PC-3 (cell line): ENCODE data around the gene PDZRN3. TPM values are rescaled to one million over a fixed set of nuclear protein-coding genes. Genes with fewer than 3 reads are reported as not detected.

Experiments used
- ATAC-seq: fragments of 200-7000 bp; cut with Tn5 transposase; 2 replicates; pipeline ENCODE4 v1.9.1; 2020; ENCODE audit warnings: mild to moderate bottlenecking, moderate library complexity
- BruUV-seq: library from RNA; stranded (reverse); fragments of 400-500 nt; replicated peaks from 2 replicates; lab custom pipeline; 2021; lab: Mats Ljungman, UMichigan
- CTCF ChIA-PET: fragments of 300-600 bp; sonication (Branson Sonifier 250); formaldehyde crosslinking; loops from one replicate; lab custom pipeline; 2022; ENCODE audit warnings: antibody characterized with exemption; lab: Charles Lee
- POLR2A ChIA-PET: fragments of 300-600 bp; sonication (Branson Sonifier 250); formaldehyde crosslinking; loops from one replicate; lab custom pipeline; 2022; ENCODE audit warnings: antibody characterized with exemption; ENCODE audit not compliant: unreplicated experiment; lab: Charles Lee
- DNase-seq: peaks from one replicate; pipeline ENCODE4 v3.0.0-alpha.2; 2015
- H2AFZ ChIP-seq: fragments of 300-600 bp; sonication (generic); 2 replicates; pipeline ENCODE4 v1.6.0; 2016; ENCODE audit warnings: antibody characterized with exemption, low read length
- H3F3A ChIP-seq: fragments of 300-600 bp; sonication (generic); one replicate; pipeline ENCODE4 v1.6.0; 2017; ENCODE audit warnings: antibody characterized with exemption, low read length, control low read depth, mild to moderate bottlenecking; ENCODE audit not compliant: unreplicated experiment
- H3K27ac ChIP-seq: fragments of 300-600 bp; sonication (generic); 2 replicates; pipeline ENCODE4 v1.5.1; 2016; ENCODE audit warnings: mild to moderate bottlenecking, low read length
- H3K27me3 ChIP-seq: fragments of 300-600 bp; sonication (generic); 2 replicates; pipeline ENCODE4 v1.6.1; 2016; ENCODE audit warnings: low read length, mixed read lengths
- H3K36me3 ChIP-seq: fragments of 300-600 bp; sonication (generic); 2 replicates; pipeline ENCODE4 v1.6.1; 2016; ENCODE audit warnings: low read depth, mixed run types, low read length, mixed read lengths
- H3K4me1 ChIP-seq: fragments of 300-600 bp; sonication (generic); 2 replicates; pipeline ENCODE4 v1.5.1; 2016; ENCODE audit warnings: low read length; ENCODE audit not compliant: insufficient read depth
- H3K4me2 ChIP-seq: fragments of 300-600 bp; sonication (generic); 2 replicates; pipeline ENCODE4 v1.6.0; 2016; ENCODE audit warnings: low read length
- H3K4me3 ChIP-seq: fragments of 300-600 bp; sonication (generic); 2 replicates; pipeline ENCODE4 v1.5.1; 2016; ENCODE audit warnings: mild to moderate bottlenecking, low read length, mixed read lengths
- H3K79me2 ChIP-seq: fragments of 300-600 bp; sonication (generic); 2 replicates; pipeline ENCODE4 v1.6.1; 2017; ENCODE audit warnings: low read length, mixed read lengths
- H3K9ac ChIP-seq: fragments of 300-600 bp; sonication (generic); 2 replicates; pipeline ENCODE4 v1.6.0; 2016; ENCODE audit warnings: mild to moderate bottlenecking, low read length
- H3K9me2 ChIP-seq: fragments of 300-600 bp; sonication (generic); replicated peaks from 2 replicates; pipeline ENCODE4 v1.6.1; 2016; ENCODE audit warnings: mixed run types, low read length, mixed read lengths
- H3K9me3 ChIP-seq: fragments of 300-600 bp; sonication (generic); 2 replicates; pipeline ENCODE4 v1.6.1; 2016; ENCODE audit warnings: low read length, mixed read lengths
- H4K20me1 ChIP-seq: fragments of 300-600 bp; sonication (generic); 2 replicates; pipeline ENCODE4 v1.6.1; 2016; ENCODE audit warnings: low read length, mixed read lengths
- CTCF ChIP-seq: fragments of 300-600 bp; sonication (generic); conservative IDR thresholded peaks from 2 replicates; pipeline ENCODE4 v1.5.1; 2017; ENCODE audit warnings: antibody characterized with exemption, low read depth, mild to moderate bottlenecking, low read length
- EZH2 ChIP-seq: fragments of 300-600 bp; sonication (generic); IDR thresholded peaks from one replicate; pipeline ENCODE4 v1.6.1; 2017; ENCODE audit warnings: antibody characterized with exemption, mild to moderate bottlenecking, low read length; ENCODE audit not compliant: unreplicated experiment
- EZH2phosphoT487 ChIP-seq: fragments of 300-600 bp; sonication (generic); IDR thresholded peaks from 2 replicates; pipeline ENCODE4 v1.6.1; 2018; ENCODE audit warnings: mild to moderate bottlenecking, antibody characterized with exemption, low read length, borderline replicate concordance
- intact Hi-C: fragments of 100-400 bp; cut with micrococcal nuclease; formaldehyde crosslinking; loops from 2 replicates; pipeline ENCODE4 v1.9.0; 2023
- total RNA-seq: library from RNA; depleted of rRNA; stranded (reverse); fragments of >200 nt; gene quantifications from 2 replicates; pipeline ENCODE4 v1.2.3, GENCODE V29; 2014

Gene PDZRN3
- total RNA-seq, 1 experiment from 2014 or later = not detected

DNA sequence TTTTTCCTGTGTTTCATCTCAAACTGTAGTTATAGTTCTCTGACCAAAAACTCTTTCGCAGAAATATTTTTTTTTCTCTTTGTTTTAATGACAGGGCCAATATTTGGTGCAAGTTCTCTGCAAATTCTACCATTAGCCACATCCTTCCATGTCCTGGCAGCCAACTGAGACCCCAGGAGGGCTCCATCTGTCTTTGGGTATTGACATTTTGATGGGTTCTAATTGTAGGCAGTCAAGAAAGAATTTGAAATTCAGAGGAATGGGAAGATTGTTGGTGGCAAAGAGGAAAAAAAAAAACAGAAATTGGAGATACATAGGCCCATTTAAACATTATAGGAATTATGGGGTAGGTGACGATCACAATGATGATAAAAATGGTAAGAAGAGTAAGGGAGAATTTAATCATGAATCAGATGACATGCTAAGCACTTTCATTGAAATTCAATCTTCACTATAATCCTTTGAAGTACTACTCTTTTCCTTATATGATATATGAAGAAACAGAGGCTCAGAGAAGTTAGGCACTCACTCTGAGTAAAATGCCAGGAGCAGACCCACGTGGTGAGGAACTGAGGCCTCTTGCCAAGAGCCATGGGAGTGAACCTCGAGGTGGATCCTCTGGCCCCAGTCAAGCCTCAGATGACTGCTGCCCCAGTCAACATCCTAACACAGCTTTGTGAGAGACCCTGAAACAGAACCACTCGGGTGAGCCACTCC is 151.4 kb downstream of the PDZRN3 start:
- CTCF ChIA-PET = no interaction called here
- no peaks in the 10 kb centered on the region for H3K36me3 ChIP-seq
- H3K27ac ChIP-seq = no peak overlapping the region
- H4K20me1 ChIP-seq = no peaks in the 10 kb centered on the region
- no peaks in the 10 kb centered on the region for H3K4me1 ChIP-seq
- POLR2A ChIA-PET = no interaction called here
- H3K9ac ChIP-seq = no peak overlapping the region
- H3K4me3 ChIP-seq = no peak overlapping the region
- ATAC-seq = no peak
- H3K9me3 ChIP-seq = no peaks in the 10 kb centered on the region
- no peak overlapping the region for H2AFZ ChIP-seq
- H3K4me2 ChIP-seq = no peak overlapping the region
- TF ChIP-seq EZH2 (no peak), EZH2phosphoT487 (no peak), CTCF (no peak)
- no peak for DNase-seq
- no TSS peak for BruUV-seq
- H3K9me2 ChIP-seq = no peaks in the 10 kb centered on the region
- H3K79me2 ChIP-seq = no peaks in the 10 kb centered on the region
- H3F3A ChIP-seq = no peaks in the 10 kb centered on the region
- H3K27me3 ChIP-seq = peaks cover 10% of the 10 kb centered on the region; the same call in 1 of the 2 replicates
- intact Hi-C loops = no loop called here

DNA sequence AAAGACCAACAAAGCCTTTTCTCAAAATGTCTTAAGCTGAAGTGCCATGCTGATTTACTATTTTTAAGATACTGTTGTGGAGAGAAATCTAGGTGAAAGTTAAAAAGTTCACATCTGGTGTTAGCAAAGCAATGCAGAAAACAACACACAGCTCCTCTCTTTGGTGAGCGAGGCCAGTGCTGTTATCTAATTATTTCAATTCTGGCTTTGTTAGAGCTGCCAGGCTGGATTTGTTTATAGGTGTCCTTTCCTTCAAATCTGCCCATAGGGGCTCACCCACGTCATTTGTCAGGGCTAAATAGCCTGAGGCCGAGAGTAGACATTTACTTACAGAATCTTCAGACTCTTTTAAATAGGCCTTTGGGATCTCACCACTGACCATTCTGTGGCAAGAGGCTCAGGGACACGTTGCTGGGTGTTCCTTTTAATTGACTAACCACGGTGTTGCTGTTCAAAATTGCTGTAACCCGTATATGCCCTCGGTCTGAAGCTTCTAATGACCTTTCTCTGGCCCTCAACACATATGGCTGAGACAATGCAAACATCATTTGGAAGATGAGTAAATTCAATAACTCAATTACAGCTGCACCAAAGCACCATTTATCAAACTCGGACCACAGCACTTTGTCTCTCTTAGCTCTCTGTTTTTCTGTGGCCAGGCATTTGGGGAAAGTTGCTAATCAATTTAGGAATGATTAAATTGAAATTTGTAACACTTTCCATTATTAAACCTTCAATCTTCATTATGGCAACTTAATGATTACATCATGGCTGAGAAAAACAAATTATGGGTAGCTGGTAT is 152.6 kb downstream of the PDZRN3 start:
- Histone ChIP-seq H3K27me3 (peaks cover 13% of the 10 kb centered on the region; the same call in 1 of the 2 replicates), H3K36me3 (no peaks in the 10 kb centered on the region), H3K4me1 (no peaks in the 10 kb centered on the region), H3K4me2 (no peak overlapping the region), H3F3A (no peaks in the 10 kb centered on the region), H3K4me3 (no peak overlapping the region), H2AFZ (no peak overlapping the region), H3K9me3 (no peaks in the 10 kb centered on the region), H3K9me2 (no peaks in the 10 kb centered on the region), H3K27ac (no peak overlapping the region), H3K9ac (no peak overlapping the region), H4K20me1 (no peaks in the 10 kb centered on the region), H3K79me2 (no peaks in the 10 kb centered on the region)
- intact Hi-C loops = no loop called here
- no TSS peak for BruUV-seq
- DNase-seq (no peak), ATAC-seq (no peak)
- no peak for TF ChIP-seq EZH2phosphoT487
- TF ChIP-seq CTCF = no peak
- TF ChIP-seq EZH2 = no peak
- ChIA-PET POLR2A (no interaction called here), CTCF (no interaction called here)
